Measurements from ENCODE around the gene PI4KA.

Gene PI4KA

DNA sequence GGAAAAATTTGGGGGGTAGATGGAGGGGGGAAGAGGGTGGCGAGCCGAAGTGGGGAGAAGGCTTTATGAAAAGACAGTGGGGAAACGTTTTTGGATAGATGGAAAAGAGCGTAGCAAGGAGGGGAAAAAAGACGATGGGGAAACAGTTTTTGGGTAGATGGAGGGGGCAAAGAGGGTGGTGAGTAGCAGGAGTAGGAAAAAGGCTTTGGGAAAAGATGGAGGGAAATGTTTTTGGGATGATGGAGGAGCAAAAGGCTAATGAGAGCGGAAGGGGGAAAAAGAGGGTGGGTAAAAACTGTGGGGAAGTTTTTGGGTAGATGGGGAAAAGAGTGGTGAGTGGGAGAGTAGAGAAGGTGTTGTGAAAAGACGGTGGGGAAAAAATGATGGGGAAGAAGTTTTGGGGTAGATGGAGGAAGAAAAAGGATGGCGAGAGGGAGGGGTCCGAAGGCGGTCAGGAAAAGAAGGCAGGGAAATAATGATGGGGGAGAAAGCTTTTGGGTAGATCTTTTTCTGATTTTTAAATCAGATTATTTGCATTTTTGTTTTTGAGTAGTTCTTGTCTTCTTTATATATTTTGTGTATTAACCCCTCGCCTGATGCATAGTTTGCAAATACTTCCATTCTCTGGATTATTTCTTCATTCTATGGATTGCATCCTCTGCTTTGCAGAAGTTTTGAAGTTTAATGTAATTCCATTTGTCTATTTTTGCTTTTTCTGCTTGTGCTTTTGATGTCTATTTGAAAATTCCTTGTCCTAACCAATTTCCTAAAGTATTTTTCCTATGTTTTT lies 200.0 kb downstream of the PI4KA start:
- DNase-seq (ENCODE audit: low read depth): no peak
- H3K4me3 ChIP-seq (ENCODE audit: low read depth, low read length): no peak overlapping the region
- TF ChIP-seq, protein P1, sequence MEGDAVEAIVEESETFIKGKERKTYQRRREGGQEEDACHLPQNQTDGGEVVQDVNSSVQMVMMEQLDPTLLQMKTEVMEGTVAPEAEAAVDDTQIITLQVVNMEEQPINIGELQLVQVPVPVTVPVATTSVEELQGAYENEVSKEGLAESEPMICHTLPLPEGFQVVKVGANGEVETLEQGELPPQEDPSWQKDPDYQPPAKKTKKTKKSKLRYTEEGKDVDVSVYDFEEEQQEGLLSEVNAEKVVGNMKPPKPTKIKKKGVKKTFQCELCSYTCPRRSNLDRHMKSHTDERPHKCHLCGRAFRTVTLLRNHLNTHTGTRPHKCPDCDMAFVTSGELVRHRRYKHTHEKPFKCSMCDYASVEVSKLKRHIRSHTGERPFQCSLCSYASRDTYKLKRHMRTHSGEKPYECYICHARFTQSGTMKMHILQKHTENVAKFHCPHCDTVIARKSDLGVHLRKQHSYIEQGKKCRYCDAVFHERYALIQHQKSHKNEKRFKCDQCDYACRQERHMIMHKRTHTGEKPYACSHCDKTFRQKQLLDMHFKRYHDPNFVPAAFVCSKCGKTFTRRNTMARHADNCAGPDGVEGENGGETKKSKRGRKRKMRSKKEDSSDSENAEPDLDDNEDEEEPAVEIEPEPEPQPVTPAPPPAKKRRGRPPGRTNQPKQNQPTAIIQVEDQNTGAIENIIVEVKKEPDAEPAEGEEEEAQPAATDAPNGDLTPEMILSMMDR (IDR thresholded peaks at IDR 0.05; ENCODE audit: low read depth, low read length, missing control alignments): no peak
- in situ Hi-C loops (cut with HindIII; ENCODE audit: low sequenced_read_pairs): no loop called here

DNA sequence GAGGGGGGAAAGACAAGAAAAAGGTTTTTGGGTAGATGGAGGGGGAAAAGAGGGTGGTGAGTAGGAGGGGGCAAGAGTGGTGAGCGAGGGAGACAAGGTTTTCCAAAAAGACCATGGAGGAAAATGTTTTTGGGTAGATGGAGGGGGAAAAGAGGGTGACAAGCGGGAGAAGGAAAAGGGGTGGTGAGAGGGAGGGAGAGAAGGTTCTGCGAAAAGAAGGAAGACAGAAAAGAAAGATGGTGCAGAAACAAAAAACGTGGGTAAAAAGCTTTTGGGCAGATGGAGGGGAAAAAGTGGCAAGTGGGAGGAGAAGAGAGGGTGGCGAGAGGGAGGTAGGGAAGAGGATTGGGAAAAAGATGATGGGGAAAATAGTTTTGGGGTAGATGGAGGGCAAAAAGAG lies 200.6 kb downstream of the PI4KA start:
- H3K4me3 ChIP-seq (ENCODE audit: low read depth, low read length): no peak overlapping the region
- TF ChIP-seq, protein P1 (IDR thresholded peaks at IDR 0.05; ENCODE audit: low read depth, low read length, missing control alignments): no peak
- in situ Hi-C loops (cut with HindIII; ENCODE audit: low sequenced_read_pairs): no loop called here
- no peak for DNase-seq (ENCODE audit: low read depth)
